DOHH2 (cell line): ENCODE results near the gene POC1B.

Source experiments
- CTCF ChIP-seq: fragments of 200-600 bp; sonication (generic); IDR thresholded peaks from one replicate; pipeline ENCODE4 v1.5.1; 2014; ENCODE audit warnings: antibody characterized with exemption, mild to moderate bottlenecking, low read depth, low read length; ENCODE audit not compliant: poor library complexity, severe bottlenecking
- EZH2phosphoT487 ChIP-seq: fragments of 200-600 bp; sonication (generic); IDR thresholded peaks from 2 replicates; pipeline ENCODE4 v1.6.1; 2017; ENCODE audit warnings: borderline replicate concordance, mild to moderate bottlenecking, antibody characterized with exemption, low read length, moderate library complexity, mixed read lengths

- TF ChIP-seq CTCF (no peak), EZH2phosphoT487 (no peak)
These were observed 48.9 kb upstream of the POC1B start for GRCh38 chr12:89574736-89575208.
